ENCODE results near the gene LRRFIP1. TPM values are rescaled to one million over a fixed set of nuclear protein-coding genes. Genes with fewer than 3 reads are reported as not detected.

LRRFIP1 gene
- total and polyA plus RNA-seq, 2 of the 13 experiments (the other 11 are each of a cell fraction or from before 2014, with no cell fraction given) = 15.9 to 40.5 TPM

DNA sequence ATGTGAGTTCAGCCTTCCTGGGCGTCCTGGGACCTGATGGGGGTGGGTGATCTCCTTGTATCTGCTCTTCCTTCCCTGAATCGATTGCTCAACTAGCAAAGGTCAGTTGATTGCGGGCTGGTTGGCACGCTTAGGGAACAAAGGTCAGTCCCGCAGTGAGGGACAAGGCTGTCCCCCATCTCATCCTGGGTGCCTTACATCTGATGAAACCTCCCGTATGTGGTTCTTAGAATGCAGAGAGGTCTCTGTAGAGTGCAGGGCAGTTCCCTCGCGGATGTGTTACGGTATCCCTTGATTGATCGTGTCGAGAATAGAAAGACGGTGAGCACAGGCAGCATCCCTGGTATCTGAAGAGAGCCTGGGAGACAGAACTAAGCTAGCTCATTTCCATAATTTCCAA, 114.8 kb downstream of the LRRFIP1 start (continued):
- TF ChIP-seq ZNF614 (CRISPR knock-in tag; IDR thresholded peaks at IDR 0.05; ENCODE audit: borderline replicate concordance) (no peak), KMT2A (CRISPR knock-in tag; IDR thresholded peaks at IDR 0.05) (0 out of 2 replicates have a peak, but pooled peaks have one; percentile 27), KLF11 (CRISPR knock-in tag; IDR thresholded peaks at IDR 0.05) (peak; percentile 57; the same call in 1 of the 2 replicates), ZNF367 (CRISPR knock-in tag; IDR thresholded peaks at IDR 0.05; ENCODE audit: borderline replicate concordance) (no peak), NFKBIZ (CRISPR knock-in tag; IDR thresholded peaks at IDR 0.05) (no peak), SOX13 (IDR thresholded peaks at IDR 0.05) (no peak), SOX13 (CRISPR knock-in tag; conservative IDR thresholded peaks at IDR 0.05 in 1 of 2, IDR thresholded peaks at IDR 0.05 in 1 of 2) (peak in 1 of 2 experiments; percentile 88; a peak in 2 of 4 replicates), ZNF546 (CRISPR knock-in tag; conservative IDR thresholded peaks at IDR 0.05) (no peak), XRCC5 (optimal IDR thresholded peaks at IDR 0.05; ENCODE audit: low read length) (no peak), MAFF (IDR thresholded peaks at IDR 0.05; ENCODE audit: low read depth, low read length) (no peak), HOXA5 (CRISPR knock-in tag; IDR thresholded peaks at IDR 0.05) (peak; percentile 60), ZBTB38 (CRISPR knock-in tag; IDR thresholded peaks at IDR 0.05) (peak; percentile 96), ZNF850 (CRISPR knock-in tag; conservative IDR thresholded peaks at IDR 0.05) (no peak), WIZ (CRISPR knock-in tag; IDR thresholded peaks at IDR 0.05) (0 out of 2 replicates have a peak, but pooled peaks have one; percentile 12), ZNF430 (CRISPR knock-in tag; IDR thresholded peaks at IDR 0.05) (no peak; the same call in 1 of the 2 replicates), RFXAP (CRISPR knock-in tag; IDR thresholded peaks at IDR 0.05; ENCODE audit: borderline replicate concordance) (no peak), ZNF124 (CRISPR knock-in tag; IDR thresholded peaks at IDR 0.05) (no peak)
- TF ChIP-seq, protein P1, sequence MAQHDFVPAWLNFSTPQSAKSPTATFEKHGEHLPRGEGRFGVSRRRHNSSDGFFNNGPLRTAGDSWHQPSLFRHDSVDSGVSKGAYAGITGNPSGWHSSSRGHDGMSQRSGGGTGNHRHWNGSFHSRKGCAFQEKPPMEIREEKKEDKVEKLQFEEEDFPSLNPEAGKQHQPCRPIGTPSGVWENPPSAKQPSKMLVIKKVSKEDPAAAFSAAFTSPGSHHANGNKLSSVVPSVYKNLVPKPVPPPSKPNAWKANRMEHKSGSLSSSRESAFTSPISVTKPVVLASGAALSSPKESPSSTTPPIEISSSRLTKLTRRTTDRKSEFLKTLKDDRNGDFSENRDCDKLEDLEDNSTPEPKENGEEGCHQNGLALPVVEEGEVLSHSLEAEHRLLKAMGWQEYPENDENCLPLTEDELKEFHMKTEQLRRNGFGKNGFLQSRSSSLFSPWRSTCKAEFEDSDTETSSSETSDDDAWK (CRISPR knock-in tag; IDR thresholded peaks at IDR 0.05) = no peak
- TF ChIP-seq, protein P2, sequence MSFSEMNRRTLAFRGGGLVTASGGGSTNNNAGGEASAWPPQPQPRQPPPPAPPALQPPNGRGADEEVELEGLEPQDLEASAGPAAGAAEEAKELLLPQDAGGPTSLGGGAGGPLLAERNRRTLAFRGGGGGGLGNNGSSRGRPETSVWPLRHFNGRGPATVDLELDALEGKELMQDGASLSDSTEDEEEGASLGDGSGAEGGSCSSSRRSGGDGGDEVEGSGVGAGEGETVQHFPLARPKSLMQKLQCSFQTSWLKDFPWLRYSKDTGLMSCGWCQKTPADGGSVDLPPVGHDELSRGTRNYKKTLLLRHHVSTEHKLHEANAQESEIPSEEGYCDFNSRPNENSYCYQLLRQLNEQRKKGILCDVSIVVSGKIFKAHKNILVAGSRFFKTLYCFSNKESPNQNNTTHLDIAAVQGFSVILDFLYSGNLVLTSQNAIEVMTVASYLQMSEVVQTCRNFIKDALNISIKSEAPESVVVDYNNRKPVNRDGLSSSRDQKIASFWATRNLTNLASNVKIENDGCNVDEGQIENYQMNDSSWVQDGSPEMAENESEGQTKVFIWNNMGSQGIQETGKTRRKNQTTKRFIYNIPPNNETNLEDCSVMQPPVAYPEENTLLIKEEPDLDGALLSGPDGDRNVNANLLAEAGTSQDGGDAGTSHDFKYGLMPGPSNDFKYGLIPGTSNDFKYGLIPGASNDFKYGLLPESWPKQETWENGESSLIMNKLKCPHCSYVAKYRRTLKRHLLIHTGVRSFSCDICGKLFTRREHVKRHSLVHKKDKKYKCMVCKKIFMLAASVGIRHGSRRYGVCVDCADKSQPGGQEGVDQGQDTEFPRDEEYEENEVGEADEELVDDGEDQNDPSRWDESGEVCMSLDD (CRISPR knock-in tag; IDR thresholded peaks at IDR 0.05; ENCODE audit: borderline replicate concordance) = peak; percentile 65; the same call in 1 of the 2 replicates
- TF ChIP-seq, protein P3, sequence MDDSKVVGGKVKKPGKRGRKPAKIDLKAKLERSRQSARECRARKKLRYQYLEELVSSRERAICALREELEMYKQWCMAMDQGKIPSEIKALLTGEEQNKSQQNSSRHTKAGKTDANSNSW (CRISPR knock-in tag; IDR thresholded peaks at IDR 0.05; ENCODE audit: borderline replicate concordance) = no peak
- TF ChIP-seq, protein P4, sequence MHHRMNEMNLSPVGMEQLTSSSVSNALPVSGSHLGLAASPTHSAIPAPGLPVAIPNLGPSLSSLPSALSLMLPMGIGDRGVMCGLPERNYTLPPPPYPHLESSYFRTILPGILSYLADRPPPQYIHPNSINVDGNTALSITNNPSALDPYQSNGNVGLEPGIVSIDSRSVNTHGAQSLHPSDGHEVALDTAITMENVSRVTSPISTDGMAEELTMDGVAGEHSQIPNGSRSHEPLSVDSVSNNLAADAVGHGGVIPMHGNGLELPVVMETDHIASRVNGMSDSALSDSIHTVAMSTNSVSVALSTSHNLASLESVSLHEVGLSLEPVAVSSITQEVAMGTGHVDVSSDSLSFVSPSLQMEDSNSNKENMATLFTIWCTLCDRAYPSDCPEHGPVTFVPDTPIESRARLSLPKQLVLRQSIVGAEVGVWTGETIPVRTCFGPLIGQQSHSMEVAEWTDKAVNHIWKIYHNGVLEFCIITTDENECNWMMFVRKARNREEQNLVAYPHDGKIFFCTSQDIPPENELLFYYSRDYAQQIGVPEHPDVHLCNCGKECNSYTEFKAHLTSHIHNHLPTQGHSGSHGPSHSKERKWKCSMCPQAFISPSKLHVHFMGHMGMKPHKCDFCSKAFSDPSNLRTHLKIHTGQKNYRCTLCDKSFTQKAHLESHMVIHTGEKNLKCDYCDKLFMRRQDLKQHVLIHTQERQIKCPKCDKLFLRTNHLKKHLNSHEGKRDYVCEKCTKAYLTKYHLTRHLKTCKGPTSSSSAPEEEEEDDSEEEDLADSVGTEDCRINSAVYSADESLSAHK (CRISPR knock-in tag; IDR thresholded peaks at IDR 0.05; ENCODE audit: borderline replicate concordance) = no peak
- TF ChIP-seq, protein P5, sequence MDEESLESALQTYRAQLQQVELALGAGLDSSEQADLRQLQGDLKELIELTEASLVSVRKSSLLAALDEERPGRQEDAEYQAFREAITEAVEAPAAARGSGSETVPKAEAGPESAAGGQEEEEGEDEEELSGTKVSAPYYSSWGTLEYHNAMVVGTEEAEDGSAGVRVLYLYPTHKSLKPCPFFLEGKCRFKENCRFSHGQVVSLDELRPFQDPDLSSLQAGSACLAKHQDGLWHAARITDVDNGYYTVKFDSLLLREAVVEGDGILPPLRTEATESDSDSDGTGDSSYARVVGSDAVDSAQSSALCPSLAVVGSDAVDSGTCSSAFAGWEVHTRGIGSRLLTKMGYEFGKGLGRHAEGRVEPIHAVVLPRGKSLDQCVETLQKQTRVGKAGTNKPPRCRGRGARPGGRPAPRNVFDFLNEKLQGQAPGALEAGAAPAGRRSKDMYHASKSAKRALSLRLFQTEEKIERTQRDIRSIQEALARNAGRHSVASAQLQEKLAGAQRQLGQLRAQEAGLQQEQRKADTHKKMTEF (CRISPR knock-in tag; IDR thresholded peaks at IDR 0.05) = peak; percentile 64

All from HepG2 (cell line).